ENCODE measurements around the gene TRIAP1. TPM values are rescaled to one million over a fixed set of nuclear protein-coding genes. Genes with fewer than 3 reads are reported as not detected.

Gene TRIAP1
- 26.1 and 31.0 TPM in 2 replicates for total RNA-seq

DNA sequence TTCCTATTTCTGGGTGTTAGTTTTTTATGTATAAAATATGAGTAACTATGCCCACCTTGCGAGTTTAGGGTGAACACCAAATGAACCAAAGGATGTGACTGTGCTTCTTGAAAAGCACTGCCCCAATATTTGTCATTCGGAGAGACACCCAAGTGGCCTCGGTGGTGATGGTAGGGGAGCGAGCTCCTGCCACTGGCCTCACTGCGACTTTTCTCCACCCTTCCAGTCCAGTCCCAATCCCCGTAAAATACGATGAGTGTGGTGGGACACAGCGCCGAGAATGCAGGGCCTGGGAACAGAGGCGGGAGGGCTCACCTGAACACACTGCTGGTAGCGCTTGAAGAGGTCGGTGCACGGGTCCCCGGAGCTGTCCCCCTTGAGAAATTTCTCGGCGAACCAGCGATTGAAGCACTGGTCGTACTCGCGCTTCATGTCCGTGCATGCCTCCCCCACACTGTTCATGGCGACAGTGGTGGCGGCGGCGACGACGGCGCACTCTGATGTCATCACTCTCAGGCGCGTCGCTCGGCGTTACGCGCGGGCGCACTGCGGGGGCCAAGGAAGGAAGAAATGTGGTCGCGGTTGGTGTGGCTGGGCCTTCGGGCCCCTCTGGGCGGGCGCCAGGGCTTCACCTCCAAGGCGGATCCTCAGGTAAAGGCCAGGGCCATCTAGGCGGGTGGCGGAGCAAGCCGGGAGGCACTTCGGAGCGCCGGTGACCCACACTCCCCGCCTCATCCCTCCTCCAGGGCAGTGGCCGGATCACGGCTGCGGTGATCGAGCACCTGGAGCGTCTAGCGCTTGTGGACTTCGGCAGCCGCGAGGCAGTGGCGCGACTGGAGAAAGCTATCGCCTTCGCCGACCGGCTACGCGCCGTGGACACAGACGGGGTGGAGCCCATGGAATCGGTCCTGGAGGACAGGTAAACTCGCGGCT is at the start of gene TRIAP1, which contains the start of gene GATC:
Gene TRIAP1, minus strand, starts transcription at position 474 of the 933 bp plus-strand sequence. Its CDS starts 12 bp downstream, at position 462.
Gene GATC, plus strand, starts transcription at position 534 of the 933 bp plus-strand sequence. Its CDS starts 37 bp downstream, at position 571.

DNA sequence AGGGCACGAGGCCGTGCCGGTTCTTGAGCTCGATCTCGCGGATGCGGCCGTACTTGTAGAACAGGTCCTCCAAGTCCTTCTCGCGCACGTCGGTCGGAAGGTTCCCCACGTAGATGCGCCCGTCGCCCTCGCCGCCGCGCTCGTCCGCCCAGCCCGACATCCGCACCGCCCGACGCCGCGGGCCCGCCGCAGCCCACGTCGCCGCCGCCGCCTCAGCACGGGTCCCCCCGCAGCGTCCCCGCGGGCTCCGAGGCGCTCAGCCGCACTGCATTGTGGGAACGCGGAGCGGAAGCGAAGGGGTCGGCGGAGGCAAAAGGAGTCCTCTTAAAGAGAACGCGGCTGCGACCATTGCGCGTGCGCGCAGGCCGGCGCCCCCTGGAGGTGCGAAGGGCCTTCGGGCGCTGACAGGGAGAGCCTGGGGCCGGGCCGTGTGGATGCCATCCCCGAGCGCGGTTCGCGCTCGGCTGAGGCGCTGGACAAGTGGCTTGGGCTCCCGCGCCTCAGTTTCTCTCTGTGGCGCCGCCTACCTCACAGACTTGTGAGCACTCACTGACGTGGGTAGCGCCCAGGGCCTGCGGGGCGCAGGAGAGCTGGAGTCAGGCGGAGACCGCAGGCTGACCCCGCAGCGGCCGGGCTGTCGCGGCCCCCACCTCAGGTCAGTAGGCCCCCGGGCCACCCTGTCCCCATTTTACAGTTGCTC is 23.4 kb upstream of the TRIAP1 start, which contains the start of gene SRSF9:
Gene SRSF9, minus strand, starts transcription at position 299 of the 700 bp plus-strand sequence. Its CDS starts 139 bp downstream, at position 160.

DNA sequence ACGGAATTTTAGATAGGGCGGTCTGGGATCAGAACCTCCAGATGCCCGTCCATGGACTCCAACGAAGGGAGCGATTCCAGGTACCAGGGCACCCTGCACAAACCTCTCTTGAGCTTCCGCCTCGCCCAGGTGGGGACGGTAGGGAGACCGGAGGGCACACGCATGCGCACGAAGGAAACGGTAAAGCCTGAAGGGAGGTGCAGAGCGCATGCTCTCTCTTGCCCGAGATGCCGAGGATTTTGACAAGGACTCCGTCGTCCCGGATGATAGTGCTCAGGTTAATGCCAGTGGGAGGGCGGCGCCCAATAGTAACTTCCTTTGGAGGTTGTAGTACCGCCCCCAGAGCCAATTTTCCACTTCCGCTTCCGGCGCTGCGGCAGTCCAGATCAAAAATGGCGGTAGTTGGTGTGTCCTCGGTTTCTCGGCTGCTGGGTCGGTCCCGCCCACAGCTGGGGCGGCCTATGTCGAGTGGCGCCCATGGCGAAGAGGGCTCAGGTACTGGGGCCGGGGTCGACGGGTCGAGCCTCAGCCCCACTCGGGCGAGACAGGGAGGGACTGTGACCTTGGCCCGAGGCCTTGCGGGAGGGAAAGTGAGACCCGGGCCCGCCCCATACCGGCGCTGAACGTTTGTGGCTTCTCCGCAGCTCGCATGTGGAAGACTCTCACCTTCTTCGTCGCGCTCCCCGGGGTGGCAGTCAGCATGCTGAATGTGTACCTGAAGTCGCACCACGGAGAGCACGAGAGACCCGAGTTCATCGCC is 8.3 kb downstream of the TRIAP1 start, which contains the start of gene COX6A1:
Gene COX6A1, plus strand, starts transcription at position 379 of the 760 bp plus-strand sequence. Its CDS starts 14 bp downstream, at position 393.

Other genes with a start within 250 kb of the TRIAP1 start
- gene RPLP0, start 245.3 kb downstream of the TRIAP1 start, total RNA-seq, result 2,307 and 3,078 TPM in 2 replicates
- gene PXN, start 180.7 kb downstream of the TRIAP1 start, total RNA-seq, result 34.3 and 78.6 TPM in 2 replicates
- gene RNU4-2, start 154.5 kb downstream of the TRIAP1 start, total RNA-seq, result under 0.01 TPM in 2 replicates
- gene RNU4-1, start 153.1 kb downstream of the TRIAP1 start, total RNA-seq, result under 0.01 TPM in 1 of 2 replicates, not detected in the other
- gene SIRT4, start 144.1 kb downstream of the TRIAP1 start, total RNA-seq, result 1.1 and 1.8 TPM in 2 replicates
- not detected in 2 replicates for gene PLA2G1B, start 118.6 kb downstream of the TRIAP1 start, total RNA-seq
- not detected in 2 replicates for gene MSI1, start 77.2 kb downstream of the TRIAP1 start, total RNA-seq
- gene COX6A1, start 8.3 kb downstream of the TRIAP1 start, total RNA-seq, result 418 and 561 TPM in 2 replicates
- gene GATC, start 60 bp upstream of the TRIAP1 start, total RNA-seq, result 14.4 and 25.2 TPM in 2 replicates
- 173 and 175 TPM in 2 replicates for gene SRSF9, start 23.4 kb upstream of the TRIAP1 start, total RNA-seq
- gene DYNLL1, start 49.7 kb upstream of the TRIAP1 start, total RNA-seq, result 232 and 373 TPM in 2 replicates
- gene COQ5, start 82.8 kb upstream of the TRIAP1 start, total RNA-seq, result 23.3 and 28.9 TPM in 2 replicates
- gene RNF10, start 88.0 kb upstream of the TRIAP1 start, total RNA-seq, result 110 and 248 TPM in 2 replicates
- gene POP5, start 135.0 kb upstream of the TRIAP1 start, total RNA-seq, result 23.3 and 31.0 TPM in 2 replicates
- 0.16 TPM in 1 of 2 replicates, not detected in the other for gene CABP1, start 194.2 kb upstream of the TRIAP1 start, total RNA-seq
- 54.3 and 62.5 TPM in 2 replicates for gene MLEC, start 240.8 kb upstream of the TRIAP1 start, total RNA-seq